Transverse colon (tissue), 4 donors: ENCODE measurements around the gene MZT2A.

ENCODE experiments used
- CTCF ChIP-seq, 5 experiments: fragments of 200-600 bp in 3 of 5; fragments of 450-650 bp in 2 of 5; sonication (generic) in 3 of 5; IDR thresholded peaks; 1 replicate in 2 of 5; 2 replicates in 3 of 5; pipeline ENCODE4 v1.5.1; 2016 to 2017; ENCODE audit warnings: antibody characterized with exemption in 5 of 5, inconsistent platforms in 3 of 5, mild to moderate bottlenecking in 2 of 5, moderate library complexity in 1 of 5
- EP300 ChIP-seq: sonication (generic); formaldehyde crosslinking; IDR thresholded peaks from one replicate; pipeline ENCODE4 v1.6.1; 2017; ENCODE audit warnings: antibody characterized with exemption, low read depth
- POLR2A ChIP-seq: fragments of 450-650 bp; IDR thresholded peaks from one replicate; pipeline ENCODE4 v1.6.1; 2016; ENCODE audit warnings: antibody characterized with exemption, mild to moderate bottlenecking, moderate library complexity
- POLR2AphosphoS5 ChIP-seq, 3 donors: sonication (generic); formaldehyde crosslinking; IDR thresholded peaks; one replicate each; pipeline ENCODE4 v1.6.1; 2016; ENCODE audit warnings: antibody characterized with exemption in 3 of 3

GRCh38 chr2:131535526-131535925, 43.3 kb upstream of the MZT2A start:
- TF ChIP-seq CTCF (IDR thresholded peaks at IDR 0.05) (no peak), POLR2A (no peak), EP300 (no peak), POLR2AphosphoS5 (IDR thresholded peaks at IDR 0.05) (no peak)
